Measurements from ENCODE around the gene PCDHB7.
"Not testable (repeated sequence)": the region's sequence is repeated elsewhere in the genome, so short reads cannot be mapped to it uniquely, and the experiment has no call there.

PCDHB7 gene

DNA sequence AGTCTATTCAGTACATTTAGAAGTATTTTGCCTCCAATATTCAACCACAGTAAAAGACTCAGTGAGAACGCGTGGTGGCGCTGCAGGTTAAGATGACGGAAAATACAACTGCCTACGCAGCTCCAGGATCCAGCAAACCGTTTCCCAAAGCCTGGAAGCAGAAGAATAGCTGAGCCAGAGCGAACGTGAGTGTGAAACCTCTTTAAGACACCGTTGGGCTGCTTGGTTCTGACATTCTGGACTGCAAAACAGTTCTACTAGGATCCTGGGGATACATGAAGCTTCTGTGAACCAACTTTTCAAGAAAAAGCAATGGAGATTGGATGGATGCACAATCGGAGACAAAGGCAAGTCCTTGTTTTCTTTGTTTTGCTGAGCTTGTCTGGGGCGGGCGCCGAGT is 9.8 kb downstream of the PCDHB7 start, which contains the start of gene PCDHB16:
TSS of gene PCDHB16 (plus strand) at position 140 of the 400 bp plus-strand sequence. CDS start at position 313, 173 bp downstream.
- DNase-seq, result no peak

DNA sequence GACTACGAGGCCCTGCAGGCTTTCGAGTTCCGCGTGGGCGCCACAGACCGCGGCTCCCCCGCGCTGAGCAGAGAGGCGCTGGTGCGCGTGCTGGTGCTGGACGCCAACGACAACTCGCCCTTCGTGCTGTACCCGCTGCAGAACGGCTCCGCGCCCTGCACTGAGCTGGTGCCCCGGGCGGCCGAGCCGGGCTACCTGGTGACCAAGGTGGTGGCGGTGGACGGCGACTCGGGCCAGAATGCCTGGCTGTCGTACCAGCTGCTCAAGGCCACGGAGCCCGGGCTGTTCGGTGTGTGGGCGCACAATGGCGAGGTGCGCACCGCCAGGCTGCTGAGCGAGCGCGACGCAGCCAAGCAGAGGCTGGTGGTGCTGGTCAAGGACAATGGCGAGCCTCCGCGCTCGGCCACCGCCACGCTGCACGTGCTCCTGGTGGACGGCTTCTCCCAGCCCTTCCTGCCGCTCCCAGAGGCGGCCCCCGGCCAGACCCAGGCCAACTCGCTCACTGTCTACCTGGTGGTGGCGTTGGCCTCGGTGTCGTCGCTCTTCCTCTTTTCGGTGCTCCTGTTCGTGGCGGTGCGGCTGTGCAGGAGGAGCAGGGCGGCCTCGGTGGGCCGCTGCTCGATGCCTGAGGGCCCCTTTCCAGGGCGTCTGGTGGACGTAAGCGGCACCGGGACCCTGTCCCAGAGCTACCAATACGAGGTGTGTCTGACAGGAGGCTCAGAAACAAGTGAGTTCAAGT is 11.8 kb downstream of the PCDHB7 start:
- not testable (repeated sequence) for DNase-seq

DNA sequence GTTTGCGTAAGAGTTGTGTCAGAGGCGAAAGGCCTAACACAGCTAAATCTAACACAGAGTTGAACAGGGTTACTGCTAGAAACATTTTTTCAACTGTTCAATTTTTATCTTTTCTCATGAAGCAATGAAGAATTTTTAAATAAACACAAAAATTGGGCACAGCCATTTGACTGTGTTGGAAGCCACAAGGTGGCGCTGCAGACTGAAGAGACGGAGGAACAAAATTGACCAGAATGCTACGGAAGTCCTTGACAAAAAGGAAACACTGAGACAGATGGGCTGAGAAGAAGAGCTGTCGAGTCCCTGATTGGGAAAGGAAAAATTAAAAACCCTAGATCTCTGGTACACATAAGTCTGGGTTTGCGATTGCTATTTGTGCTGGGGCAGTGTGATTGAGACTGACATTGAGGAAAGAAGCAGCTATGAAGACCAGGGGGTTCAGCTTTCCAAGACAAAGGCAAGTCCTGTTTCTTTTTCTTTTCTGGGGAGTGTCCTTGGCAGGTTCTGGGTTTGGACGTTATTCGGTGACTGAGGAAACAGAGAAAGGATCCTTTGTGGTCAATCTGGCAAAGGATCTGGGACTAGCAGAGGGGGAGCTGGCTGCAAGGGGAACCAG is 14.6 kb downstream of the PCDHB7 start, which contains the start of gene PCDHB9:
TSS of gene PCDHB9 (plus strand) at position 265 of the 616 bp plus-strand sequence. CDS start at position 423, 158 bp downstream.
- peak; percentile 17 for DNase-seq

DNA sequence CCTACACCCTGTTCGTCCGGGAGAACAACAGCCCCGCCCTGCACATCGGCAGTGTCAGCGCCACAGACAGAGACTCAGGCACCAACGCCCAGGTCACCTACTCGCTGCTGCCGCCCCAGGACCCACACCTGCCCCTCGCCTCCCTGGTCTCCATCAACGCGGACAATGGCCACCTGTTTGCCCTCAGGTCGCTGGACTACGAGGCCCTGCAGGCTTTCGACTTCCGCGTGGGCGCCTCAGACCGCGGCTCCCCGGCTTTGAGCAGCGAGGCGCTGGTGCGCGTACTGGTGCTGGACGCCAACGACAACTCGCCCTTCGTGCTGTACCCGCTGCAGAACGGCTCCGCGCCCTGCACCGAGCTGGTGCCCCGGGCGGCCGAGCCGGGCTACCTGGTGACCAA is 16.2 kb downstream of the PCDHB7 start:
- DNase-seq, result not testable (repeated sequence)

DNA sequence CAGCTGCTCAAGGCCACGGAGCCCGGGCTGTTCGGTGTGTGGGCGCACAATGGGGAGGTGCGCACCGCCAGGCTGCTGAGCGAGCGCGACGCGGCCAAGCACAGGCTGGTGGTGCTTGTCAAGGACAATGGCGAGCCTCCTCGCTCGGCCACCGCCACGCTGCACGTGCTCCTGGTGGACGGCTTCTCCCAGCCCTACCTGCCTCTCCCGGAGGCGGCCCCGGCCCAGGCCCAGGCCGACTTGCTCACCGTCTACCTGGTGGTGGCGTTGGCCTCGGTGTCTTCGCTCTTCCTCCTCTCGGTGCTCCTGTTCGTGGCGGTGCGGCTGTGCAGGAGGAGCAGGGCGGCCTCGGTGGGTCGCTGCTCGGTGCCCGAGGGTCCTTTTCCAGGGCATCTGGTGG is 16.7 kb downstream of the PCDHB7 start:
- not testable (repeated sequence) for DNase-seq

DNA sequence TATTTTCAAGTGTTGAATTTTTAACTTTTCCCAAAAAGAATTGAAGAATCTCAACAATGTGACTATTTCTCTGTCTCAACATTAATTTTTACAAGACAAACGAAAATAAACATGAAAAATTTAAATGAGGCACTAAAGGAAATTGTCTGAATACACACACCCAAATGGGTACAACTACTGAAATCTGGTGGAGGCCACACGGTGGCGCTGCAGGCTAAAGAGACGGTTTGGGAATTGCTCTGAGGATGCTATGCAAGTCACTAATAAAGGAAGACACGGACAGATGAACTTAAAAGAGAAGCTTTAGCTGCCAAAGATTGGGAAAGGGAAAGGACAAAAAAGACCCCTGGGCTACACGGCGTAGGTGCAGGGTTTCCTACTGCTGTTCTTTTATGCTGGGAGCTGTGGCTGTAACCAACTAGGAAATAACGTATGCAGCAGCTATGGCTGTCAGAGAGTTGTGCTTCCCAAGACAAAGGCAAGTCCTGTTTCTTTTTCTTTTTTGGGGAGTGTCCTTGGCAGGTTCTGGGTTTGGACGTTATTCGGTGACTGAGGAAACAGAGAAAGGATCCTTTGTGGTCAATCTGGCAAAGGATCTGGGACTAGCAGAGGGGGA is 19.8 kb downstream of the PCDHB7 start, which contains the start of gene PCDHB10:
TSS of gene PCDHB10 (plus strand) at position 244 of the 616 bp plus-strand sequence. CDS start at position 444, 200 bp downstream.
- no peak for DNase-seq

DNA sequence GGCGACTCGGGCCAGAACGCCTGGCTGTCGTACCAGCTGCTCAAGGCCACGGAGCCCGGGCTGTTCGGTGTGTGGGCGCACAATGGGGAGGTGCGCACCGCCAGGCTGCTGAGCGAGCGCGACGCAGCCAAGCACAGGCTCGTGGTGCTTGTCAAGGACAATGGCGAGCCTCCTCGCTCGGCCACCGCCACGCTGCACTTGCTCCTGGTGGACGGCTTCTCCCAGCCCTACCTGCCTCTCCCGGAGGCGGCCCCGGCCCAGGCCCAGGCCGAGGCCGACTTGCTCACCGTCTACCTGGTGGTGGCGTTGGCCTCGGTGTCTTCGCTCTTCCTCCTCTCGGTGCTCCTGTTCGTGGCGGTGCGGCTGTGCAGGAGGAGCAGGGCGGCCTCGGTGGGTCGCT is 21.9 kb downstream of the PCDHB7 start:
- DNase-seq, result not testable (repeated sequence)

DNA sequence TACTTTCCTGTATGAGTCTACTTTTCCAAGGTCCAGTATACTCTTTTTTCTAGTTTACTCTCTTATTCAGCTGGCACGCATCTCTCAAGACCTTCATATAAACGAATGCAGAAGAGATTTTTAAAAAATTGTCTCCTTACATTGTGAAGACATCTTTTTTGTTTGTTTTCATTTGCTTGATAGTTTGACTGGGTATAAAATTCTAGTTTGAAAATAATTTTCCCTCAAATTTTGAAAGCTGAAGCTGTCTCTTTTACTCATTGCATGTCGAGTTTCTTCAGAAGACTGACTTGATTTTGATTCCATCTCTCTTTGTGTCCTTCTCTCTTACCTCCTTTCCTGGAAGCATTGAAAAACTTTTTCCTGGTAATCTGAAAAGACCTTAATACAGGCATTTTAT is 23.9 kb downstream of the PCDHB7 start:
- DNase-seq, result no peak

DNA sequence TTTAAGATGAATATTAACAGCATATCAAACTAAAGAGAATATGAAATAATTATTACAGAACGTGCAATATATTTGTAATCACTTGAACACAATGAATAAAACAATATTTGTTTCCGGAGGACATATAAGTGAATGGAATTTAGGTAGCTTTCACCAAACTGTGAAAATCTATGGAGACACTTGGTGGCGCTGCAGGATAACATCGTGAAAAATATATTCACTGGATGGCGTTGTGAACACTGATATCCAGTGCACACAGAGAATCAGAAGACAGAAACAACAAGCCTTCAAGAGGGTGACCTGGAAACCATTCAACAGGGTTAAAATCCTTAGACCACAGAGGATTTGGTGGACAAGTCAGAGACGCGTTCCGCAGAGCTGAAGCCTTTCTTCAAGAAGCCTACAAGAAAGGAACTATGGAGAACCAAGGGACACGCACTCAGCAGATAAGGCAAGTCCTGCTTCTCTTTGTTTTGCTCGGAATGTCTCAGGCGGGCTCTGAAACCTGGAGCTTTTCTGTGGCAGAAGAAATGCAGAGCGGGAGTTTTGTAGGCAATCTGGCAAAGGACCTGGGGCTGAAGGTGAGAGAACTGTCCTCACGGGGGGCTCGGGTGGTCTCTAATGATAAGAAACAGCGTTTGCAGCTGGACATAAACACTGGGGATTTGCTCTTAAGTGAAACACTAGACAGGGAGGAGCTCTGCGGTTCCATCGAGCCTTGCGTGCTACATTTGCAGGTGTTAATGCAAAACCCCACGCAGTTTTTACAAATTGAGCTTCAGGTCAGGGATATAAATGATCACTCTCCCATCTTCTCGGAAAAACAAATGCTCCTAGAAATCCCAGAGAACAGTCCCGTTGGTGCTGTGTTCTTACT is 27.2 kb downstream of the PCDHB7 start, which contains the start of gene PCDHB11:
TSS of gene PCDHB11 (plus strand) at position 269 of the 877 bp plus-strand sequence. CDS start at position 417, 148 bp downstream.
- DNase-seq, result no peak

DNA sequence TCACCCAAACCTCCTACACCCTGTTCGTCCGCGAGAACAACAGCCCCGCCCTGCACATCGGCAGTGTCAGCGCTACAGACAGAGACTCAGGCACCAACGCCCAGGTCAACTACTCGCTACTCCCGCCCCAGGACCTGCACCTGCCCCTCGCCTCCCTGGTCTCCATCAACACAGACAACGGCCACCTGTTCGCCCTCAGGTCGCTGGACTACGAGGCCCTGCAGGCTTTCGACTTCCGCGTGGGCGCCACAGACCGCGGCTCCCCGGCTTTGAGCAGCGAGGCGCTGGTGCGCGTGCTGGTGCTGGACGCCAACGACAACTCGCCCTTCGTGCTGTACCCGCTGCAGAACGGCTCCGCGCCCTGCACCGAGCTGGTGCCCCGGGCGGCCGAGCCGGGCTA is 28.7 kb downstream of the PCDHB7 start:
- not testable (repeated sequence) for DNase-seq

DNA sequence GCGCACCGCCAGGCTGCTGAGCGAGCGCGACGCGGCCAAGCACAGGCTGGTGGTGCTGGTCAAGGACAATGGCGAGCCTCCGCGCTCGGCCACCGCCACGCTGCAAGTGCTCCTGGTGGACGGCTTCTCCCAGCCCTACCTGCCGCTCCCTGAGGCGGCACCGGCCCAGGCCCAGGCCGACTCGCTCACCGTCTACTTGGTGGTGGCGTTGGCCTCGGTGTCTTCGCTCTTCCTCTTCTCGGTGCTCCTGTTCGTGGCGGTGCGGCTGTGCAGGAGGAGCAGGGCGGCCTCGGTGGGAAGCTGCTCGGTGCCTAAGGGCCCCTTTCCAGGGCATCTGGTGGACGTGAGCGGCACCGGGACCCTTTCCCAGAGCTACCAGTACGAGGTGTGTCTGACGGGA is 29.2 kb downstream of the PCDHB7 start:
- DNase-seq, result not testable (repeated sequence)

DNA sequence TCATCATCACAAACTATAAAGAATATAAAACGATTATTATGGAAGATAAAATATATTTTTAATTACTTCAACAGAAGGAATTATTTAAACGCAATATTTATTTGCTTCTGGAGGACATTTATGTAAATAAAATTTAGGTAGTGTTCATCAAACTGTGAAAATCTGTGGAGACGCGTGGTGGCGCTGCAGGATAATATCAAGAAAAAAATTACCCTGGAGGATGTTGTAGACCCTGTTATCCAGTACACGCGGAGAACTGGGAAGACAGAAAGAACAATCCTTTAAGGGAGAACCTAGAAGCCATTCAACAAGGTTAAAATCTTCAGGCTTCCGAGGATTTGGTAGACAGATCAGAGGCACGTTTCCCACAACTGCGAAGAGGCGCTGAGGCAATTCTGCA is 36.0 kb downstream of the PCDHB7 start, which contains the start of gene PCDHB12:
TSS of gene PCDHB12 (plus strand) at position 242 of the 400 bp plus-strand sequence. CDS start 189 bp downstream, outside the sequence.
- no peak for DNase-seq

DNA sequence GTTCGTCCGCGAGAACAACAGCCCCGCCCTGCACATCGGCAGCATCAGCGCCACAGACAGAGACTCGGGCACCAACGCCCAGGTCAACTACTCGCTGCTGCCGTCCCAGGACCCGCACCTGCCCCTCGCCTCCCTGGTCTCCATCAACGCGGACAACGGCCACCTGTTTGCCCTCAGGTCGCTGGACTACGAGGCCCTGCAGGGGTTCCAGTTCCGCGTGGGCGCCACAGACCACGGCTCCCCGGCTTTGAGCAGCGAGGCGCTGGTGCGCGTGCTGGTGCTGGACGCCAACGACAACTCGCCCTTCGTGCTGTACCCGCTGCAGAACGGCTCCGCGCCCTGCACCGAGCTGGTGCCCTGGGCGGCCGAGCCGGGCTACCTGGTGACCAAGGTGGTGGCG is 37.8 kb downstream of the PCDHB7 start:
- DNase-seq, result not testable (repeated sequence)

DNA sequence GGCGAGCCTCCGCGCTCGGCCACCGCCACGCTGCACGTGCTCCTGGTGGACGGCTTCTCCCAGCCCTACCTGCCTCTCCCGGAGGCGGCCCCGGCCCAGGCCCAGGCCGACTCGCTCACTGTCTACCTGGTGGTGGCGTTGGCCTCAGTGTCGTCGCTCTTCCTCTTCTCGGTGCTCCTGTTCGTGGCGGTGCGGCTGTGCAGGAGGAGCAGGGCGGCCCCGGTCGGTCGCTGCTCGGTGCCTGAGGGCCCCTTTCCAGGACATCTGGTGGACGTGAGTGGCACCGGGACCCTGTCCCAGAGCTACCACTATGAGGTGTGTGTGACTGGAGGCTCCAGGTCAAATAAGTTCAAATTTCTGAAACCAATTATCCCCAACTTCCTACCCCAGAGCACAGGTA is 38.4 kb downstream of the PCDHB7 start:
- not testable (repeated sequence) for DNase-seq

DNA sequence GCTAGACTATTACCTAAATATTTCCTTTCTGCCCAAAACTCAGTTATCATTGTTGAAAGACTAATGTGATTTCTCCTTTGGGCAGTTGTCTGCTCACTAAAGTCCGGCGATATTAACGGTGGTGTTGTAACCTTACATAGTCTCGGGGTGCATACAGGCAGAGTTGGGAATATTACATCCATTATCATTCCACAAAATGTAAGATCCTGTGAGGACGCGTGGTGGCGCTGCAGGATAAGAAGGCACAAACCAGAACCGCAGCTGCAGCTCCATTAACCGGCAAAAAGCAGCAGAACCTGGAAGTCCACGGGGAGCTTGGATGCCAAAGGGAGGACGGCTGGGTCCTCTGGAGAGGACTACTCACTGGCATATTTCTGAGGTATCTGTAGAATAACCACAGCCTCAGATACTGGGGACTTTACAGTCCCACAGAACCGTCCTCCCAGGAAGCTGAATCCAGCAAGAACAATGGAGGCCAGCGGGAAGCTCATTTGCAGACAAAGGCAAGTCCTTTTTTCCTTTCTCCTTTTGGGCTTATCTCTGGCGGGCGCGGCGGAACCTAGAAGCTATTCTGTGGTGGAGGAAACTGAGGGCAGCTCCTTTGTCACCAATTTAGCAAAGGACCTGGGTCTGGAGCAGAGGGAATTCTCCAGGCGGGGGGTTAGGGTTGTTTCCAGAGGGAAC is 41.4 kb downstream of the PCDHB7 start, which contains the start of gene PCDHB13:
TSS of gene PCDHB13 (plus strand) at position 264 of the 684 bp plus-strand sequence. CDS start at position 469, 205 bp downstream.
- DNase-seq, result not testable (repeated sequence)

DNA sequence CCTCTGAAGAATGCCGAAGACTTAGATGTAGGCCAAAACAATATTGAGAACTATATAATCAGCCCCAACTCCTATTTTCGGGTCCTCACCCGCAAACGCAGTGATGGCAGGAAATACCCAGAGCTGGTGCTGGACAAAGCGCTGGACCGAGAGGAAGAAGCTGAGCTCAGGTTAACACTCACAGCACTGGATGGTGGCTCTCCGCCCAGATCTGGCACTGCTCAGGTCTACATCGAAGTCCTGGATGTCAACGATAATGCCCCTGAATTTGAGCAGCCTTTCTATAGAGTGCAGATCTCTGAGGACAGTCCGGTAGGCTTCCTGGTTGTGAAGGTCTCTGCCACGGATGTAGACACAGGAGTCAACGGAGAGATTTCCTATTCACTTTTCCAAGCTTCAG is 42.1 kb downstream of the PCDHB7 start:
- DNase-seq, result not testable (repeated sequence)

DNA sequence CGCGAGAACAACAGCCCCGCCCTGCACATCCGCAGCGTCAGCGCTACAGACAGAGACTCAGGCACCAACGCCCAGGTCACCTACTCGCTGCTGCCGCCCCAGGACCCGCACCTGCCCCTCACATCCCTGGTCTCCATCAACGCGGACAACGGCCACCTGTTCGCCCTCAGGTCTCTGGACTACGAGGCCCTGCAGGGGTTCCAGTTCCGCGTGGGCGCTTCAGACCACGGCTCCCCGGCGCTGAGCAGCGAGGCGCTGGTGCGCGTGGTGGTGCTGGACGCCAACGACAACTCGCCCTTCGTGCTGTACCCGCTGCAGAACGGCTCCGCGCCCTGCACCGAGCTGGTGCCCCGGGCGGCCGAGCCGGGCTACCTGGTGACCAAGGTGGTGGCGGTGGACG is 43.1 kb downstream of the PCDHB7 start:
- not testable (repeated sequence) for DNase-seq

DNA sequence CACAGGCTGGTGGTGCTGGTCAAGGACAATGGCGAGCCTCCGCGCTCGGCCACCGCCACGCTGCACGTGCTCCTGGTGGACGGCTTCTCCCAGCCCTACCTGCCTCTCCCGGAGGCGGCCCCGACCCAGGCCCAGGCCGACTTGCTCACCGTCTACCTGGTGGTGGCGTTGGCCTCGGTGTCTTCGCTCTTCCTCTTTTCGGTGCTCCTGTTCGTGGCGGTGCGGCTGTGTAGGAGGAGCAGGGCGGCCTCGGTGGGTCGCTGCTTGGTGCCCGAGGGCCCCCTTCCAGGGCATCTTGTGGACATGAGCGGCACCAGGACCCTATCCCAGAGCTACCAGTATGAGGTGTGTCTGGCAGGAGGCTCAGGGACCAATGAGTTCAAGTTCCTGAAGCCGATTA is 43.6 kb downstream of the PCDHB7 start:
- DNase-seq, result not testable (repeated sequence)

DNA sequence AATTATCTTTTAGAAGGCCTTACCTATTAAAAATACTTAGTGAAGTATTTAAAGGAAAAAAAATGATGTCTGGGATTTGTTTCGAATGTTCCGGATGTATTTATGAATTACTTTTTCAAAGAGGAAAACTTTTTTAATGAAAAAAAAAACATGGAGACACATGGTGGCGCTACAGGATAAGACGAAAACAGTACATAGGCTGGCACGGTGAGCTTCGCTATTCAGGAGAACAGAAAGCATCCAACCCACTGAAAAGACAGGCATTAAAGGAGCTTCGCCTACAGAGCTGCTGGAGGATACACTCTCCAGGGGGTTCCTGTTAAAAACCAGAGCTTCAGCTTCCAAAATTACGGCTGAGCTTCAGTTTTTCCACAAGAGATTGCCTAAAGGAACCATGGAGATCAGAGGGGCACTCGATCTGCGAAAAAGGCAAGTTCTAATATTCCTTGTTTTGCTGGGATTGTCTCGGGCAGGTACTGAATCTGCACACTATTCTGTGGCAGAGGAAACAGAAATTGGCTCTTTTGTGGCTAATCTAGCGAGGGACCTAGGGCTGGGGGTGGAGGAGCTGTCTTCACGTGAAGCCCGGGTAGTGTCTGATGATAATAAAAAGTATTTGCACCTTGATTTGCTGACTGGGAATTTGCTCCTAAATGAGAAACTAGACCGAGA is 50.8 kb downstream of the PCDHB7 start, which contains the start of gene PCDHB14:
TSS of gene PCDHB14 (plus strand) at position 232 of the 672 bp plus-strand sequence. CDS start at position 395, 163 bp downstream.
- DNase-seq, result no peak

DNA sequence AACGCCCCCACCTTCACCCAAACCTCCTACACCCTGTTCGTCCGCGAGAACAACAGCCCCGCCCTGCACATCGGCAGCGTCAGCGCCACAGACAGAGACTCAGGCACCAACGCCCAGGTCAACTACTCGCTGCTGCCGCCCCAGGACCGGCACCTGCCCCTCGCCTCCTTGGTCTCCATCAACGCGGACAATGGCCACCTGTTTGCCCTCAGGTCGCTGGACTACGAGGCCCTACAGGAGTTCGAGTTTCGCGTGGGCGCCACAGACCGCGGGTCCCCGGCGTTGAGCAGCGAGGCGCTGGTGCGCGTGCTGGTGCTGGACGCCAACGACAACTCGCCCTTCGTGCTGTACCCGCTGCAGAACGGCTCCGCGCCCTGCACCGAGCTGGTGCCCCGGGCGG is 52.4 kb downstream of the PCDHB7 start:
- DNase-seq, result not testable (repeated sequence)

DNA sequence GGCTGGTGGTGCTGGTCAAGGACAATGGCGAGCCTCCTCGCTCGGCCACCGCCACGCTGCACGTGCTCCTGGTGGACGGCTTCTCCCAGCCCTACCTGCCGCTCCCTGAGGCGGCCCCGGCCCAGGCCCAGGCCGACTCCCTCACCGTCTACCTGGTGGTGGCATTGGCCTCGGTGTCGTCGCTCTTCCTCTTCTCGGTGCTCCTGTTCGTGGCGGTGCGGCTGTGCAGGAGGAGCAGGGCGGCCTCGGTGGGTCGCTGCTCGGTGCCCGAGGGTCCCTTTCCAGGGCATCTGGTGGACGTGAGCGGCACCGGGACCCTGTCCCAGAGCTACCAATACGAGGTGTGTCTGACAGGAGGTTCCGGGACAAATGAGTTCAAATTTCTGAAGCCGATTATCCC is 53.0 kb downstream of the PCDHB7 start:
- not testable (repeated sequence) for DNase-seq
